IMR-90 (cell line): ENCODE measurements around the gene FSTL5. TPM values are rescaled to one million over a fixed set of nuclear protein-coding genes. Genes with fewer than 3 reads are reported as not detected.

ENCODE experiments used
- ATAC-seq: fragments of 200-7000 bp; cut with Tn5 transposase; 2 replicates; pipeline ENCODE4 v1.9.1; 2020; ENCODE audit warnings: low read depth, mild to moderate bottlenecking, moderate library complexity
- BruUV-seq: library from RNA; stranded (reverse); fragments of 400-500 nt; replicated peaks from 2 replicates; lab custom pipeline; 2021; lab: Mats Ljungman, UMichigan
- CTCF ChIA-PET: fragments of 300-600 bp; formaldehyde crosslinking; extraction: SDS; loops from one replicate; lab custom pipeline; 2021; ENCODE audit warnings: antibody characterized with exemption; lab: Yijun Ruan, JAX
- POLR2A ChIA-PET: fragments of 300-600 bp; sonication (Branson Sonifier 250); formaldehyde crosslinking; loops from one replicate; lab custom pipeline; 2022; ENCODE audit warnings: antibody characterized with exemption; ENCODE audit not compliant: unreplicated experiment; lab: Charles Lee
- DNase-seq: peaks from one replicate; pipeline ENCODE4 v3.0.0; 2013
- H2AFZ ChIP-seq: replicated peaks from 2 replicates; pipeline ENCODE3; 2013; ENCODE audit warnings: low read length, mild to moderate bottlenecking; ENCODE audit not compliant: poor library complexity
- H2AK5ac ChIP-seq: 2 replicates; pipeline ENCODE4 v1.6.1; 2013; ENCODE audit warnings: low read depth, low read length, inconsistent platforms
- H2AK9ac ChIP-seq: replicated peaks from 2 replicates; pipeline ENCODE3; 2013; ENCODE audit warnings: mild to moderate bottlenecking, low read depth, low read length, moderate library complexity; ENCODE audit not compliant: poor library complexity
- H2BK120ac ChIP-seq: 2 replicates; pipeline ENCODE4 v1.6.1; 2013; ENCODE audit warnings: low read depth, low read length, inconsistent platforms
- H2BK15ac ChIP-seq: 3 replicates; pipeline ENCODE4 v1.6.1; 2013; ENCODE audit warnings: low read depth, low read length, inconsistent platforms
- H2BK20ac ChIP-seq: 2 replicates; pipeline ENCODE4 v1.6.1; 2013; ENCODE audit warnings: low read depth, mild to moderate bottlenecking, inconsistent platforms, low read length, moderate library complexity
- H2BK5ac ChIP-seq: 2 replicates; pipeline ENCODE4 v1.6.1; 2013; ENCODE audit warnings: mild to moderate bottlenecking, low read depth, low read length, inconsistent platforms; ENCODE audit not compliant: poor library complexity, severe bottlenecking
- H3K14ac ChIP-seq: replicated peaks from 2 replicates; pipeline ENCODE4 v1.6.1; 2013; ENCODE audit warnings: low read depth, low read length, inconsistent platforms
- H3K18ac ChIP-seq: 2 replicates; pipeline ENCODE4 v1.6.1; 2013; ENCODE audit warnings: low read depth, low read length, control low read depth
- H3K23ac ChIP-seq: 2 replicates; pipeline ENCODE4 v1.6.1; 2013; ENCODE audit warnings: low read depth, low read length, inconsistent platforms
- H3K27ac ChIP-seq: 2 replicates; pipeline ENCODE4 v1.5.1; 2013; ENCODE audit warnings: mild to moderate bottlenecking, control low read depth, low read length; ENCODE audit not compliant: insufficient read depth
- H3K27me3 ChIP-seq: 2 replicates; pipeline ENCODE4 v1.6.1; 2013; ENCODE audit warnings: low read length; ENCODE audit not compliant: control insufficient read depth, insufficient read depth
- H3K36me3 ChIP-seq: 2 replicates; pipeline ENCODE4 v1.6.1; 2013; ENCODE audit warnings: low read length, mixed read lengths; ENCODE audit not compliant: control insufficient read depth, insufficient read depth
- H3K4ac ChIP-seq: 2 replicates; pipeline ENCODE4 v1.6.1; 2013; ENCODE audit warnings: low read depth, low read length, inconsistent platforms
- H3K4me1 ChIP-seq: 2 replicates; pipeline ENCODE4 v1.6.1; 2013; ENCODE audit warnings: low read length, mixed read lengths; ENCODE audit not compliant: control insufficient read depth, insufficient read depth
- H3K4me2 ChIP-seq: 2 replicates; pipeline ENCODE4 v1.6.1; 2013; ENCODE audit warnings: low read depth, mild to moderate bottlenecking, control low read depth, low read length, moderate library complexity
- H3K4me3 ChIP-seq: 2 replicates; pipeline ENCODE4 v1.5.1; 2013; ENCODE audit warnings: low read depth, mild to moderate bottlenecking, control low read depth, low read length, moderate library complexity; ENCODE audit not compliant: insufficient read depth
- H3K56ac ChIP-seq: 2 replicates; pipeline ENCODE4 v1.6.1; 2013; ENCODE audit warnings: low read length, inconsistent platforms; ENCODE audit not compliant: insufficient read depth; ENCODE audit errors: extremely low read depth
- H3K79me1 ChIP-seq, 2 experiments: 2 replicates each; pipeline ENCODE4 v1.6.1; 2013; ENCODE audit warnings: low read length in 2 of 2, inconsistent platforms in 1 of 2, low read depth in 1 of 2
- H3K9ac ChIP-seq: 2 replicates; pipeline ENCODE4 v1.6.1; 2013; ENCODE audit warnings: low read depth, low read length, control low read depth
- H3K9me1 ChIP-seq: 2 replicates; pipeline ENCODE4 v1.6.1; 2013; ENCODE audit warnings: low read length, inconsistent platforms; ENCODE audit not compliant: insufficient read depth
- H3K9me3 ChIP-seq: 2 replicates; pipeline ENCODE4 v1.6.1; 2013; ENCODE audit warnings: low read length; ENCODE audit not compliant: control insufficient read depth, insufficient read depth
- H4K20me1 ChIP-seq: 2 replicates; pipeline ENCODE4 v1.6.1; 2013; ENCODE audit warnings: low read length, inconsistent platforms; ENCODE audit not compliant: insufficient read depth
- H4K5ac ChIP-seq: 2 replicates; pipeline ENCODE4 v1.6.1; 2013; ENCODE audit warnings: mild to moderate bottlenecking, low read depth, low read length, control low read depth
- H4K8ac ChIP-seq, 2 experiments: 2 replicates each; pipeline ENCODE4 v1.6.1; 2013; ENCODE audit warnings: low read depth in 2 of 2, low read length in 2 of 2, control low read depth in 1 of 2, inconsistent platforms in 1 of 2
- H4K91ac ChIP-seq: 2 replicates; pipeline ENCODE4 v1.6.1; 2013; ENCODE audit warnings: low read depth, low read length, inconsistent platforms; ENCODE audit not compliant: insufficient read depth
- CEBPB ChIP-seq: IDR thresholded peaks from 2 replicates; pipeline ENCODE4 v1.6.1; 2012; ENCODE audit warnings: low read depth, low read length, improper control_type of control experiment
- CHD1 ChIP-seq: IDR thresholded peaks from 2 replicates; pipeline ENCODE4 v1.6.1; 2012; ENCODE audit warnings: low read depth, low read length, improper control_type of control experiment
- MAFK ChIP-seq: IDR thresholded peaks from 2 replicates; pipeline ENCODE4 v1.6.1; 2012; ENCODE audit warnings: low read depth, low read length, improper control_type of control experiment
- MXI1 ChIP-seq: IDR thresholded peaks from 2 replicates; pipeline ENCODE4 v1.6.1; 2012; ENCODE audit warnings: low read depth, mild to moderate bottlenecking, low read length, moderate library complexity, borderline replicate concordance
- RAD21 ChIP-seq: IDR thresholded peaks from 2 replicates; pipeline ENCODE4 v1.6.1; 2012; ENCODE audit warnings: low read length, improper control_type of control experiment
- RFX5 ChIP-seq: IDR thresholded peaks from 2 replicates; pipeline ENCODE4 v1.8.0; 2012; ENCODE audit warnings: low read depth, mild to moderate bottlenecking, low read length, moderate library complexity
- SMC3 ChIP-seq: fragments of 150-350 bp; IDR thresholded peaks from 2 replicates; pipeline ENCODE4 v1.6.1; 2016; ENCODE audit warnings: low read depth, mild to moderate bottlenecking, antibody characterized with exemption, low read length, moderate library complexity
- USF2 ChIP-seq: fragments of 150-350 bp; IDR thresholded peaks from 2 replicates; pipeline ENCODE4 v1.6.1; 2017; ENCODE audit warnings: mild to moderate bottlenecking, antibody characterized with exemption, low read length, low read depth
- WGBS, 2 experiments: methylation state at CpG; one replicate each; pipeline versions ENCODE4 v1.1.5 to v1.1.7; 2013; ENCODE audit warnings: missing lambda C conversion rate in 2 of 2; ENCODE audit not compliant: insufficient read length in 1 of 2; ENCODE audit errors: extremely low coverage in 2 of 2; 5-methylcytosine and 5-hydroxymethylcytosine counted together
- dilution Hi-C: fragments of 300-500 bp; cut with HindIII; formaldehyde crosslinking; loops from one replicate; pipeline ENCODE4 v1.14.3; 2018; ENCODE audit warnings: low sequenced_read_pairs; ENCODE audit not compliant: unreplicated experiment
- in situ Hi-C: fragments of 300-500 bp; cut with MboI; formaldehyde crosslinking; loops from 3 replicates; pipeline ENCODE4 v1.14.3; 2019; ENCODE audit warnings: low sequenced_read_pairs, inconsistent platforms, mixed read lengths
- intact Hi-C: fragments of 100-400 bp; cut with micrococcal nuclease; formaldehyde crosslinking; loops from 2 replicates; pipeline ENCODE4 v1.10.0; 2022
- polyA plus RNA-seq, 3 experiments: library from polyadenylated mRNA; depleted of rRNA; stranded (reverse); fragments of >200 nt; gene quantifications; 2 replicates each; pipeline ENCODE4 v1.2.3, GENCODE V29; 2012; ENCODE audit warnings: low replicate concordance in 1 of 3
- total RNA-seq: library from RNA; depleted of rRNA; stranded (reverse); fragments of >200 nt; gene quantifications from 2 replicates; pipeline ENCODE4 v1.2.3, GENCODE V29; 2012

Gene FSTL5
- total and polyA plus RNA-seq, 2 of the 4 experiments (the other 2 are of a cell fraction), result under 0.01 TPM; not detected in 1

DNA sequence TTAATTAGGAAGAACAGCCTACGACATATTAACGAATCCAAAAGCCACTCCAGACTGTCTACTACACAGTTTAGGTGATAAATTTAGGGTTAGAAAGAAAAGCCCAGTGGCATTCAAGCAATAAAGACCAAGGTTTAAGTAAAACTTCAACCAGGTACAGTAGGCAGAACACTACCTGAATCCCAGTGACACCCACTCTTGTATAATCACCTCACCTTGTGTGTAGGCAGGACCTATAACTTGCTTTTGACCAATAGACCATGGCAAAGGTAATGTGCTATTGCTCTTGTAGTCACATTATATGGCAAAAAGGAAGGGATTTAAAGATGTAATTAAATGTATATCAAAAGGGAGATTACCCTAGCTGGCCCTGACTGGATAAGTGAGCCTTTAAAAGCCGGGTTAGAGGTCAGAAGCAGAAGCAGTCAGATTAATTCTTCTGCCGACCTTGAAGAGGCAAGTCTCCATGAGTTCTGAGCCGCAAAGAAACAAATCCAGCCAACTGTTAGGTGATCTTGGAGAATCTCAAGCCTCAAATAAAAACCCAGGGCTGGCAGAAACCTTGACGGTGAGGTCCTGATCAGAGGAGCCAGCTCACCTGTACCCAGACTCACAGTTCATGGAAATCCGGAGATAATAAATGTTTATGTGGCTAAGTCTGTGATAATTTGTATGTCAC is 8.8 kb downstream of the FSTL5 start:
- H3K4ac ChIP-seq, result no peak overlapping the region
- H4K91ac ChIP-seq, result no peak overlapping the region
- DNase-seq, result no peak

More for the DNA sequence above, 8.8 kb downstream of the FSTL5 start:
- no peaks in the 10 kb centered on the region for H3K79me1 ChIP-seq
- BruUV-seq, result no TSS peak
- no peaks in the 10 kb centered on the region for H3K27me3 ChIP-seq
- H2AK9ac ChIP-seq, result no peak overlapping the region
- H3K27ac ChIP-seq, result no peak overlapping the region
- in situ Hi-C loops (no loop called here), intact Hi-C loops (no loop called here), dilution Hi-C loops (no loop called here)
- no peak overlapping the region for H2BK20ac ChIP-seq
- ChIA-PET POLR2A (no interaction called here), CTCF (no interaction called here)
- H2AK5ac ChIP-seq, result no peak overlapping the region
- no peak overlapping the region for H2BK15ac ChIP-seq
- H2BK120ac ChIP-seq, result no peak overlapping the region
- no peak overlapping the region for H3K18ac ChIP-seq
- no peak overlapping the region for H4K8ac ChIP-seq
- WGBS, 2 experiments, result 0% methylated on average over 1 of the region's 7 CpGs; no CpG with 5 or more reads in 1 of the 2 experiments
- no peak overlapping the region for H3K14ac ChIP-seq
- no peaks in the 10 kb centered on the region for H3K9me1 ChIP-seq
- no peak for ATAC-seq
- no peak overlapping the region for H3K23ac ChIP-seq
- H3K4me1 ChIP-seq, result no peaks in the 10 kb centered on the region
- TF ChIP-seq CEBPB, result no peak
- no peak for TF ChIP-seq SMC3
- TF ChIP-seq RFX5, result no peak
- TF ChIP-seq USF2, result no peak
- TF ChIP-seq CHD1, result no peak
- no peak for TF ChIP-seq MAFK
- TF ChIP-seq RAD21, result no peak
- no peak for TF ChIP-seq MXI1
- H3K9ac ChIP-seq, result no peak overlapping the region
- H3K4me3 ChIP-seq, result no peak overlapping the region
- H4K20me1 ChIP-seq, result no peaks in the 10 kb centered on the region
- H3K9me3 ChIP-seq, result no peaks in the 10 kb centered on the region; the same call in 1 of the 2 replicates
- no peak overlapping the region for H3K4me2 ChIP-seq
- no peak overlapping the region for H2BK5ac ChIP-seq
- no peak overlapping the region for H3K56ac ChIP-seq
- H2AFZ ChIP-seq, result no peak overlapping the region
- H3K36me3 ChIP-seq, result no peaks in the 10 kb centered on the region
- H4K5ac ChIP-seq, result no peak overlapping the region
